HG03175 (cell line): ENCODE results near the gene KAZN.

Experiments
- ATAC-seq: cut with Tn5 transposase; IDR thresholded peaks from one replicate; pipeline ENCODE4 v1.9.1; 2021; ENCODE audit warnings: mild to moderate bottlenecking, moderate library complexity; ENCODE audit not compliant: unreplicated experiment

The KAZN gene

GRCh38 chr1:14585728-14586127 is 12.8 kb upstream of the KAZN start:
- no peak for ATAC-seq

- ATAC-seq, result no peak
Measured at GRCh38 chr1:14590411-14591180, 7.9 kb upstream of the KAZN start.

GRCh38 chr1:14591600-14591999 is 6.9 kb upstream of the KAZN start:
- ATAC-seq, result no peak

- no peak for ATAC-seq
Measured at GRCh38 chr1:14592004-14592631, 6.4 kb upstream of the KAZN start.

- no peak for ATAC-seq
Measured at GRCh38 chr1:14593302-14593701, 5.2 kb upstream of the KAZN start.

- ATAC-seq, result no peak
Measured at GRCh38 chr1:14594045-14594444, 4.4 kb upstream of the KAZN start.

GRCh38 chr1:14596591-14596990 is 1.9 kb upstream of the KAZN start:
- ATAC-seq, result no peak

- ATAC-seq, result no peak
Measured at GRCh38 chr1:14597343-14598006, 1.0 kb upstream of the KAZN start.

- no peak for ATAC-seq
Measured at GRCh38 chr1:14598007-14598497, 433 bp upstream of the KAZN start.

- no peak for ATAC-seq
Measured at GRCh38 chr1:14599183-14599791, 802 bp downstream of the KAZN start.

- no peak for ATAC-seq
Measured at GRCh38 chr1:14599800-14600199, 1.3 kb downstream of the KAZN start.

- no peak for ATAC-seq
Measured at GRCh38 chr1:14600405-14601112, 2.1 kb downstream of the KAZN start.

- ATAC-seq, result no peak
Measured at GRCh38 chr1:14602136-14602535, 3.7 kb downstream of the KAZN start.

GRCh38 chr1:14603645-14604044 is 5.2 kb downstream of the KAZN start:
- no peak for ATAC-seq

- no peak for ATAC-seq
Measured at GRCh38 chr1:14604414-14604813, 5.9 kb downstream of the KAZN start.

GRCh38 chr1:14605945-14606344 is 7.5 kb downstream of the KAZN start:
- no peak for ATAC-seq

- no peak for ATAC-seq
Measured at GRCh38 chr1:14606632-14607031, 8.1 kb downstream of the KAZN start.

GRCh38 chr1:14607295-14607694 is 8.8 kb downstream of the KAZN start:
- ATAC-seq, result no peak

- ATAC-seq, result no peak
Measured at GRCh38 chr1:14608308-14608707, 9.8 kb downstream of the KAZN start.

GRCh38 chr1:14610761-14611160 is 12.3 kb downstream of the KAZN start:
- no peak for ATAC-seq

- ATAC-seq, result no peak
Measured at GRCh38 chr1:14611792-14612191, 13.3 kb downstream of the KAZN start.
